T-helper 1 cell (primary cell): Measurements from ENCODE around the gene FCN3.

Experiments used
- DNase-seq, 5 donors: peaks; one replicate each; pipeline ENCODE4 v3.0.0-alpha.2; 2012 to 2020

The FCN3 gene

GRCh38 chr1:27379564-27380122 lies 5.0 kb upstream of the FCN3 start:
- DNase-seq = no peak

DNA sequence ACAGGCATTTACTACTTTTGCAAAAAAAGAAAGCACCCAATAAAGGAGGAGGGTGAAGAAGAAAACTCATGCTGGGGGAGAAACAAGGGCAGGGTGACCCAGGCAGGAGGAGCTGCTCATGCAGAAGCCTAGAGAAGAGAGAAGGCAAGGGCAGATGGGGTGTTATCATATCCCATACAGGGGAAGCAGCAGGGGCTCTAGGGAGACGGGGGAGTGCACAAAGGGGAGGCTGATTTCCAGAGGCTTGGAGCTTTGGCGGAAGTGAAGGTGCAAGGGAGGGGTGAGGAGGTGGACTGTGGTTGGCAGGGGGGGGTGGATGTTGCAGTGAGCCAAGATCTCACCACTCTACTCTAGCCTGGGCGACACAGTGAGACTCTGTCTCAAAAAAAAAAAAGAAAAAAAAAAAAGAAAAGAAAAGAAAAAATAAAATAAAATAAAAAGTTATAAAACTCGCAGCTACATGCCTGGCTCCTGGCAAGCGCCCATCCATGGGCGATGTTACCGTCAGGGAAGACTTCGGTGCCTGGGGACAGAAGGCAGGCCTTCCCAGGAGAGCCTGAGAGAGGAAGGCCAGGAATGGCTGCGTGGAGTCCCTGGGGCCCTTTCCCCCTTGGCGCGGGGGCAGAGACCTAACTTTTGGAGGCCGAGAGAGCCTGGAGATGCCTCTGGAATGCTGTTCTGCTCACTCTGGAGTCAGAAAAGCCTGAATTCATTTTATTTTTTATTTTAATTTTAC lies 3.3 kb upstream of the FCN3 start:
- no peak for DNase-seq

DNA sequence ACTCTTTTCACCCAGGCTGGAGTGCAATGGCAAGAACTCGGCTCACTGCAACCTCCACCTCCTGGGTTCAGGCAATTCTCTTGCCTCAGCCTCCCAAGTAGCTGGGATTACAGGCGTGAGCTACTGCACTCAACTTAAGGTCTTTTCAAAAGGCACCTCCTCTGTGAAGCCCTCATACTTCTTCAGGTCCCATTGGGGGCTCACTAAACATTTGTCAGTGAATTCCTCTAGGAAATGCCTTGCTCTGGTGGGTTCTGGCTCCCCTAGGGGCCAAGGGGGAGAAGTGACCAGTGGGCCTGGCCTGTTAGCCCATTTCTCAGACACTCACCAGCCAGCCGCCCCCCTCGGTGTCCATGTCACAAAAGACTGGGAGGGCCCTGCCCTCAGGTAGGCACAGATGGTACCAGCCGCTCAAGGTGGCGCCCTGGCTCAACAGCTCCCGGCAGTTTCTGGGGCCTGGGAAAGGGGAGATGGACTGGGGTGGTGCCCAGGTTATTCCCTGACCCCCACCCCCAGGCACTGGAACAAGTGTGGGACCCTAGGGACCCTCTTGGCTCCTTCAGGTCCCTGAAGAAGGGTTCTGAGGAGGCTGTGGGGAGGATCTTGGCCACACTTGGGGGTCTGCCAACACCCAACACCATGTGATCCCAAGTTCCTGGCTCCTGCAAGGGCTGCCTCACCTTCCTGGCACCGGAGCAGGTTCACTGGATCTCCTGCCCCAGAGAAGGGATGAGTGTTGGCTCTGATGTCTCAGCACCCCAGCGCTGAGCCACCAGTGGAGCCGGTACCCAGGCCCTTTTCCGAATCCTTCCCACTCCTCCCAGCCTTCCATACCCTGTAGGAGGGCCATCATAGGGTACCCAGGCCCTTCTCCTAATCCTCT lies 1.6 kb downstream of the FCN3 start:
- DNase-seq = no peak

GRCh38 chr1:27372022-27372807 lies 2.4 kb downstream of the FCN3 start:
- DNase-seq = no peak

GRCh38 chr1:27368869-27369582 lies 5.6 kb downstream of the FCN3 start:
- no peak for DNase-seq

GRCh38 chr1:27367160-27367650 lies 7.4 kb downstream of the FCN3 start:
- DNase-seq = no peak

DNA sequence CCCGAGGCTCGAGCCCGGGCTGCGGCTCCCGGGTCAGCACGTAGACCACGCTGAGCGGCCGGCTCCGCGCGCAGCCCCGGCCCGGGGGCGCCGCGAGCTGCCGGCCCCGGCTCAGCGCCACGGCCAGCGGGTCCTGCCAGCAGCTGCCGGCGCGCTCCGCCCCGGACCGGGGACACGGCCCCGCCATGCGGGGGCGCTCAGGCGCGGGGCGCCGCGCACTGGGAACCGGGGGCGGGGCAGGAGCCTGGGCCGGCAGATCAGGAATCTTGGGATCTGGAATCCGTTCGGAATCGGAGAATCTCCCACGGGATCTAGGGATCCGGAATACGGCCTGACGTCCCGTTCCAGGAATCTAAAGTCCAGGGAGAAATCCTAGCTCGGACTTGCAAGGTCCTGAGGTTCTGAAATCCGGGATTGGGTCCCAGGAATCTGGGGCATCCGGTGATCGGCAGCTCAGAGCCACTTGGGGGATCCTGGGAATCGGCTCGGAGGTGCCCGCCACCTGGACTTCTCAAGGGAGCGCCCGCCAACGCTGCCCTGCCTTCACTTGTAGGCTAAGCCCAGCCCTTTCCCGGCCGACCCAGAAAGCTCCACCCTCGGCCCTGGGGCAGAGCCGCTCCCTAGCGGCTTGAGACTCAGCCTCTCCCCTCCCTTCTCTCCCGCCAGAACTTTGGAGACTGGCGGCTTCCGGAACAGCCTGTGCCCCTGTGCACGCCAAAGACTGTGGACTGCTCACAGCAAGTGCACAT lies 8.0 kb downstream of the FCN3 start, which contains the start of gene MAP3K6:
MAP3K6 (minus strand) TSS at position 551 of the 749 bp plus-strand sequence; CDS start at position 187, 364 bp downstream.
- DNase-seq = peak in 2 of 5 donors; percentile 41 to 57

DNA sequence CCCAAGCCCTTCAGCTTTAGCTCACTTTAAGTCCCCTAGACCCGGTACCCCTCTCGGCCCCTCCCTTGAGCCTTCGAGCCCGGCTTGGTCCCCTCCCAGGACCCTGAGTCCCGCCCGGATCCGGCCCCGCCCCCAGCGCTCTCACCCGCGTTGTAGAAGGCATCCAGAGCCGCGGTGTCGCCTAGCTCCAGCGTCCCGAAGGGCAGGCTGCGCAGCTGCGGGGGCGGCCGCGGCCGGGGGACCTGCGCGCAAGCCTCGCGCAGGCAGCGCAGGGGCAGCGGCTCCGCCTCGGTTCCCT lies 8.6 kb downstream of the FCN3 start:
- DNase-seq = peak; percentile 53 to 75 (median 57)

- peak; percentile 64 to 85 (median 71) for DNase-seq
These were observed 9.1 kb downstream of the FCN3 start for GRCh38 chr1:27365372-27366112.

DNA sequence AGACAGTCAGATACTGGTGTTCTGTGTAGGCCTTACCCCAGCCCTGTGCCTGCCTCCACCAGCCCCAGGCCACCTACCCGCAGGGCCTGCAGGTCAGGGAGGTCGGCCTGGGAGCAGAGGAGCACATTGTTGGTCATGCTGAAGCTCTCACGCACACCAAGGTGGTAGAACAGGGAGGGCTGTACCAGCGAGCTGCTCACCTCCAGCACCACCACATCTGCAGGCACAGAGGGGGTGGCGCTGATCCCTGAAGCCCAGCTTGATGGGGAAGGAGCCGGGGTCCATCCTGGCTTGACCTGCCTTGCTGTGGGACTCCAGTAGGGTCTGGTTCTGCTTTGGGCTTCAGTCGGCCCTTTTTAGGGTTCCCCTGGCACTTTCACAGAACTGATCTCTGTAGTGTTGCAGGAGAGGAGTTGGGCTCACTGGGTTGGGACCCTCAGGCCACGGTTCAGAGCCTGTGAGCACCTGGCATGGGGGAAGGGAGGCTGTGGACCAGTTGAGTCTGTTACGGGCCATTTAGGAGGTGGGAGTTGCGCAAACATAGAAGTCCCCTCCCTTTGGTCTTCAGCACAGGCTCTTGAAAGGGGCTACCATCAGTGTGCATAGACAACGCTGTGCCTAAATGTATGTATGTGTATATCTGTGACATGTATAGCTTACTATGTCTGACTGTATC lies 9.8 kb downstream of the FCN3 start:
- no peak for DNase-seq

- DNase-seq = no peak
These were observed 10.6 kb downstream of the FCN3 start for GRCh38 chr1:27363766-27364695.

DNA sequence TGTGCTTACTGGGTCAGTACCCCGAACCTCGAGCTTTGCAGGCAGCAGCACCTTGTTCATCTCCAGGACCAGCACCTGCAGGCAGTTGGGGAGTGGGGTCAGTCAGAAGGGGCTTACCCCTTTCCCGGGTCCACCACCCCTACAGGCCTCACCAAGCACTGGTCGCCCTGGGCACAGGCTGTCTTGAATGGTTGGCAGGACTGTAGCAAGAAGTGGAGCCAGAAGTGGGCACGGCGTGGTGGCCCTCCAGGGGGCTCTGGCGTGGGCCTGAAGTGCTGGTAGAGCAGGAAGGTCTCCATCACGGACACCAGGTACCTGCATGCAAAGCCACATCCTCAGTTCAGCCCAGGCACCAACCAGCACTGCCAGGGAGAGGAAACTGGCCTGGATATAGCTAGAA lies 13.1 kb downstream of the FCN3 start:
- no peak for DNase-seq

DNA sequence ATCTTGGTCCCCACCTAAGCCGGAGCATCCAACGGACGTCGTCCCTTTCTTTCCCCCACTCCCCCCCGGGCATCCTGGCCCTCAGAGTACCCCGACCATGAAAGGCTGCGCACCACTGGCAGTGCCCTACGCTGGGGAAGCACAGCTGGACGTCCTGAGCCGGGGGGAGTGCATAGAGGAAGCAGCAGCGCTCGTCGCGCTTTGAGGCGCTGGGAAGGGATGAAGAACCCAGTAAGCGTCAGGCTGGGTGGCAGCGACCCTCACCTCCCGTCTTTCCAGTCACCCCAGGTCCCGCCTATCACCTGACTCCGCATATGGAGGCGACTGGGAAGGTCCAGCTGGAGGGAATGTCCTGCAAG lies 13.6 kb downstream of the FCN3 start:
- DNase-seq = no peak

GRCh38 chr1:27360159-27361043 lies 14.2 kb downstream of the FCN3 start:
- peak; percentile 34 to 63 (median 57) for DNase-seq

DNA sequence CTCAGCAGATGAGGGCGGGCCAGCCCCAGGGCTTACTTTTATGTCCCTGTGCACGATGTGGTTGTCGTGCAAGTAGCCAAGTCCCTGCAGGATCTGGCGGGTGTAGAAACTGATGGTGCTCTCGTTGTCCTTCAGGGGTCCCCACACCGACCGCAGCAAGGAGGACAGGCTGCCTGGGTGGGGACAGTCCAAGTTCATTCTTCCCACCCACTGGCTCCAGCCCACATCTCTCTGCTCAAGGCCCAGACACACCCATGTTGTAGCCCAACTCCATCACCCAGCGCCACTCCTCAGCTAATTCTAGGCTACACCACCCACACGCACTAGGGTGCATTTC lies 14.8 kb downstream of the FCN3 start:
- no peak for DNase-seq

DNA sequence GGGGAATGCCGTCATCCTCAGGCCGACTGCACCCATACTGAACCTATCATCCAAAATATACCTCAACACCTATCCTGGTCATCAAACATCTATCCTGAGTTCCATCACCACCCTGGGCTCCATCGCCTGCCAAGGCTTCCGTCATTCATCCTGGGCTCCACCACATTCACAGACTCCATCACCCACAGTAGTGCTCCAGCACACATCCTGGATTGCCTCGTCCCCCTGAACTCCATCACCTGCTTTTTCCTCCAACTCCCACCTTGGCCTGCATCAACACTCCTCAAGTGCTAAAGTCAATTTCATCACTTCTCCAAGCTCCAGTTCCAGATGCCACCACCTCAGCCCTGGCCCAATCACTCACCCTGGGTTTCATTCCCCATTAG lies 15.7 kb downstream of the FCN3 start:
- DNase-seq = no peak

- no peak for DNase-seq
These were observed 16.3 kb downstream of the FCN3 start for GRCh38 chr1:27358038-27358927.
